ENCODE data around the gene KCNMB2.

Gene KCNMB2

DNA sequence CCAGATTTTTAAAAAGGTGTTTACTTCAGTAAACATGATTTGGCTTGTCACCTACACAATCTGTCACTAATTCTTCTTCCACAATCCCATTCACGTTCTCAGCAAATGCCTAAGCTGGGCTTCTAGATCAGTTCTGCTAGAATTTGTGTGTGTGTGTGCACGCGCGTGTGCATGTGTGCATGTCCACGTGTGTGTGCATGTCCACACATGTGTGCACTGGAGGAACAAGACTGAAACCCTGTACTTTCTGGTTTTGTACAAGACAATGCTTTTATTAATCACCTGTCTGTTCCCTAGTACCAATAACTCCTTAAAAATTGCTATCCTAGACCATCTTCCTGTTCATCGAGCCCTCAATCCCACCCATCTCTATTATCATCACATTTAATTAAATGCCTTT, 229.2 kb downstream of the KCNMB2 start:
- TF ChIP-seq, protein P1, sequence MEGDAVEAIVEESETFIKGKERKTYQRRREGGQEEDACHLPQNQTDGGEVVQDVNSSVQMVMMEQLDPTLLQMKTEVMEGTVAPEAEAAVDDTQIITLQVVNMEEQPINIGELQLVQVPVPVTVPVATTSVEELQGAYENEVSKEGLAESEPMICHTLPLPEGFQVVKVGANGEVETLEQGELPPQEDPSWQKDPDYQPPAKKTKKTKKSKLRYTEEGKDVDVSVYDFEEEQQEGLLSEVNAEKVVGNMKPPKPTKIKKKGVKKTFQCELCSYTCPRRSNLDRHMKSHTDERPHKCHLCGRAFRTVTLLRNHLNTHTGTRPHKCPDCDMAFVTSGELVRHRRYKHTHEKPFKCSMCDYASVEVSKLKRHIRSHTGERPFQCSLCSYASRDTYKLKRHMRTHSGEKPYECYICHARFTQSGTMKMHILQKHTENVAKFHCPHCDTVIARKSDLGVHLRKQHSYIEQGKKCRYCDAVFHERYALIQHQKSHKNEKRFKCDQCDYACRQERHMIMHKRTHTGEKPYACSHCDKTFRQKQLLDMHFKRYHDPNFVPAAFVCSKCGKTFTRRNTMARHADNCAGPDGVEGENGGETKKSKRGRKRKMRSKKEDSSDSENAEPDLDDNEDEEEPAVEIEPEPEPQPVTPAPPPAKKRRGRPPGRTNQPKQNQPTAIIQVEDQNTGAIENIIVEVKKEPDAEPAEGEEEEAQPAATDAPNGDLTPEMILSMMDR (IDR thresholded peaks at IDR 0.05; ENCODE audit: low read depth, low read length) = no peak
- no peak overlapping the region for H3K4me3 ChIP-seq (ENCODE audit: low read depth, low read length)

DNA sequence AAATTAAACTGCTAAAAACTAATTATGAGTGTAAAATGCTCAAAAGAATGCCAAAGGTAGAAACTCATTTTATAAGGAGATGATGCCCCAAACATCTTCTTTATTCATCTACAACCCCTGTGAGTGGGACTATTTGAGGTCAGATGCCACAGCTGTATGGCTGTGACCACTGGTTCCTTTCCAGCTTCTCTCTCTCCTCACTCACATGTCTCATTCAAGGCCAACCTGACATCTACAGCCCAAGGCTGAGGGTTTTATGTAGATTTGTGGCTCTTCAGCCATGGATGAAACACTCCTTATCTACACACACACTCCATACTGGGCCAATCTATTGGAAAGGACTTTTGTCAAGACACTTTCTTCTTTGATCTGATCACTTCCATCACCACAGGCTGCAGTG, 231.3 kb downstream of the KCNMB2 start:
- TF ChIP-seq, protein P1 (IDR thresholded peaks at IDR 0.05; ENCODE audit: low read depth, low read length) = no peak
- no peak overlapping the region for H3K4me3 ChIP-seq (ENCODE audit: low read depth, low read length)

DNA sequence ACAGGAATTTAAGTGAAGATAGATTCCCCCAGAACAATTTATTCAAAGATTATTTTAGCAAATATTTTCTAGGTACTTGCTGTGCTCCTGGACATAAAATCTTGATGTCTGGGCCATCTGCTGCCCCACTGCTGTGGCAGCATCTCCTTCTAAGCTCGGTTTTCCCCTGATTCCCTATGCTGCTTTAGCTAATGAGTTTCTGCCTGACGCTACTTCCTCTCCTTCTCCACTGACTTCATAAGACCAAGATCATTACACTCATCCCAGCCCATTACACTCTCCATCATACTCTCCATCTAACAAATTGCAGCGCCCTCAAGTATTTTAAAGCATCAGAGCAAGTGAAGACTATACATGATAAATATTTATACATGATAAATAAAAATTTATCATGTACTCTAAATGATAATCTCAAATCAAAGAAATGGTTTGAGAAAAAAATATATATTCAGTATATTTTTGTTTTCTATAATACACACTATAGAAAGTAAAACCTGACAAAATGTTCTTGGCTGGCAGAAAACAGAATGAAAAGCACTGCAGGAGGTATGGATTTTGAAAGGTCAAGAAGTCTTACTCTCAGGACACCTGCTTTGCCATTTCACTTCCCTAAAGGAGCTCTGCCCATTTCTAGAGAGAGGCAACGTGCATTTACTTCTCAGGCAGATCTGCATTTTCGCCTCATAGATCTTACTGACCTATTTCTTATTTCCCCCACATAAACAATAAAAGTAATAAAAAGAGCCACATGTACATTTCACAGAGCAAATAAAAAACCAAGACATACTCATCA, 232.0 kb downstream of the KCNMB2 start:
- TF ChIP-seq, protein P1 (IDR thresholded peaks at IDR 0.05; ENCODE audit: low read depth, low read length) = no peak
- H3K4me3 ChIP-seq (ENCODE audit: low read depth, low read length) = no peak overlapping the region

DNA sequence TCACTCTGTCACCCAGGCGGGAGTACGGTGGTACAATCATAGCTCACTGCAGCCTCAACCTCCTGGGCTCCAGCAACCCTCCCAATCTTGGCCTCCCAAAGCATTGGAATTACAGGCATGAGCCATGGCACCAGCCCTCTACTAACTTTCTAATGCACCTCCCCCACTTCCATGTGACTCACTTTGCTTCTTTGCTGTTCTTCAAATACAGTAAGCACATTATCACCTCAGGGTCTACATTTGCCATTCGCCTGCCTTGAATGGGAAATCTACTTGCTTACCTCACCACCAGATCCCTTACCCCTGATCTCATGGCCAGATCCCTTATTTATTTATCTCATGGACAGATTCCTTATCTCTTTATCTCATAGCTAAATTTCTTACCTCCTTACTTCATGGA, 235.3 kb downstream of the KCNMB2 start:
- no peak overlapping the region for H3K4me3 ChIP-seq (ENCODE audit: low read depth, low read length)
- TF ChIP-seq, protein P1 (IDR thresholded peaks at IDR 0.05; ENCODE audit: low read depth, low read length) = no peak

DNA sequence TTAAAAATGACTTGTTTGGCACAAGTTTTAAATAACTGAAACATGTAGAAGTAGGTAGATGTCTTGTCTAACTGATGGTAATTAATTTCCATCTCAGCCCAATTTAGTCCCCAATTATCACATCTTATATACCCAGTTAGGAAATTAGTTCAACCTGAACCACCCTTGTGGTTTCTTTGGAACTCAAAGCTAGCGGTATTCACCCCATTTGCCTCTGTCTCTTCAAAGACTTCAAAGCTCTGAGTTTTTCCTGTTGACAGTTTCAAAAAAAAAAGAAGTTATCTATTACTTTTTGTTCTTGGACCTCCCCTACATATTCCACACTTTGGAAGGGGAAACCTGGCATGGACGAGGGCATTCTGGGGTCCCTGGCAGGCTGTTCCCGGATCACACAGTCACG, 236.5 kb downstream of the KCNMB2 start:
- H3K4me3 ChIP-seq (ENCODE audit: low read depth, low read length) = no peak overlapping the region
- TF ChIP-seq, protein P1 (IDR thresholded peaks at IDR 0.05; ENCODE audit: low read depth, low read length) = no peak

DNA sequence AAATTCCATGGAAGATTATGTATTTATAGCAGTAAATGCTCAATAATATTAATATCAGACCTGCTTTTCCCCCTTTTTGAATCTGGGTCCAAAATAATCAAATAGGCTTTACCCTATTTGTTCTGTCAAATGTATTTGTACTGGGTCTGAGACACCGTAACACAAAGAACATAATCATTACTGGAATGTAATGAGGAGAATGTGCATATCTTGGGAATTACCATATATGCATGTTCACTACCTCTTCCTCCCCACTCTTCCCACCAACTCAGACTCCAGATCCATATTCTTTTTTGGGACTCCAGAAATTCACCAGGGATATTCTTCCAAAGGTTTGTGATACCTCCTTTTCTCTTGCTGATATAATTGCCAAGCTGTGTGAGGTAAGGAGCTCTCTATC, 237.1 kb downstream of the KCNMB2 start:
- TF ChIP-seq, protein P1 (IDR thresholded peaks at IDR 0.05; ENCODE audit: low read depth, low read length) = no peak
- no peak overlapping the region for H3K4me3 ChIP-seq (ENCODE audit: low read depth, low read length)

DNA sequence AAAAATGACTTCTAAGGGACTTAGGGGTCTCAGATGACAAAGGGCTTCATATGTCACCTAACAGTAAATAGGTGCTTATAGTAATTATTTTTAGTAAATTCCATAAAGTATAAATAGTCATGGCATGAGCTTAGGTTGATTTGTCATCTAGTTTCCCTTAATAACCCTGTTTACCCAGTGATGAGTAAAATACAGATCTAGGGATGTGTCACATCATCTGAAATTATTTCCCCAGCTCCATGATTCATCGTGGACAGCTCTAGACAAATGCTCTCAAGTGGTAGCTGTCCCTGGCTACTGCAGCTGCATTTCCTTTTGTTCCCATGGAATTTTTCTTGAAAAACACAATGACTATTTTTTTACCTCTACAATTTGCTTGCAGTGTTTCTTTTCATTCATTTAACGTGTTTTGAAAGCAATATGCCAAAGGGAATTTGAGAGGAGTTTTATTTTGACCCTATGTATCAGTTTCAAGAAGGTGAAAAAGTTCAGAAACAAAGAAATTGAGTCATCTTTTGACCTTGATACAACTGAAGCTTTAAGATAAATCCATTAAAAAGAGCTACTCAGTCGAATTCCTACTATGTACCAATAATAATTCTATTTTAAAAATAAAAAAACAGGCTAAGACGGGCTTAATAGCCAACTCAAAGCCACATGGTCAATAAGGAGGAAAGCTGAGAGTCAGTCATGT, 241.6 kb downstream of the KCNMB2 start:
- TF ChIP-seq, protein P1 (IDR thresholded peaks at IDR 0.05; ENCODE audit: low read depth, low read length) = no peak

More for the DNA sequence above, 241.6 kb downstream of the KCNMB2 start:
- H3K4me3 ChIP-seq (ENCODE audit: low read depth, low read length) = no peak overlapping the region
